ENCODE results near the gene KCNJ16.

The KCNJ16 gene

DNA sequence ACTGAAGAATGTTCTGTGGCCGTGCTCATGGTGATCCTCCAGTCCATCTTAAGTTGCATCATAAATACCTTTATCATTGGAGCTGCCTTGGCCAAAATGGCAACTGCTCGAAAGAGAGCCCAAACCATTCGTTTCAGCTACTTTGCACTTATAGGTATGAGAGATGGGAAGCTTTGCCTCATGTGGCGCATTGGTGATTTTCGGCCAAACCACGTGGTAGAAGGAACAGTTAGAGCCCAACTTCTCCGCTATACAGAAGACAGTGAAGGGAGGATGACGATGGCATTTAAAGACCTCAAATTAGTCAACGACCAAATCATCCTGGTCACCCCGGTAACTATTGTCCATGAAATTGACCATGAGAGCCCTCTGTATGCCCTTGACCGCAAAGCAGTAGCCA is 57.5 kb downstream of the KCNJ16 start:
- no peak for DNase-seq

DNA sequence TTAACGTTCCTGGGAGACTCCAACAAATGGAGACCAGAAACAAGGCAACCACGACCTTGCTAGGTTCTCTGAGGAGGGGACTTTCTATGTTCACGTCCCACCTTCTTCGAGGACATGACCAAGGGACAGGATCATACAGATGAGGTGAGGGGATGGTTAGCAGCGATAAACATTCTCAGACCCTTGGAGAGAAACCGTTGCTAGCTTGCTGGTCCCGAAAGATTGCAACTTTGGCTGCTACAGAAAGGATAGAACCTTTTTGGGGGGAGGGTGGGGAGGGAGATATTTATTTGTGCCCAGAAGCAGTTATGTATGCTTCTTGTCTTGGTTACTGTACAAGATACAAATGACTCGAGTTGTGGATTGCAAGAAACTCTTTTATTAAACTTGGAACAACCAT is 59.0 kb downstream of the KCNJ16 start:
- no peak for DNase-seq

DNA sequence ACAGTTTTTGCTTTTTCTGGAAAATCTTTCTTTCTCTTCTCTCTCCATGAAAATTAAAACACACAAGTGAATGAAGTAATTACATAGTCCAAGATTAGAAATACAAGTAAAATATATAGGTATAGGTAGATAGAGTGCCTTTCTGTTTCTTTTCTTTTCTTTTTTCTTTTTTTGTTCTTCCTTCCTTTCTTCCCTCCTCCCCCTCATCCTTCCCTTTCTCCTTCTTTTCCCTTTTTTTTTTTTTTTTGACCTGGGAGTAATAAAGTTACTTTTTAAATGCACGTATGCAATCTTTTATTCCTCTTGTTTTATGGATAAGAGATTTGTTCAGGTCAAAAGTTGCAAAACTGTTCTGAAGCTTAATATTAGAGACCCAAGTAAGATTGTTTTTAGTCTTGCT is 59.8 kb downstream of the KCNJ16 start:
- DNase-seq = no peak

DNA sequence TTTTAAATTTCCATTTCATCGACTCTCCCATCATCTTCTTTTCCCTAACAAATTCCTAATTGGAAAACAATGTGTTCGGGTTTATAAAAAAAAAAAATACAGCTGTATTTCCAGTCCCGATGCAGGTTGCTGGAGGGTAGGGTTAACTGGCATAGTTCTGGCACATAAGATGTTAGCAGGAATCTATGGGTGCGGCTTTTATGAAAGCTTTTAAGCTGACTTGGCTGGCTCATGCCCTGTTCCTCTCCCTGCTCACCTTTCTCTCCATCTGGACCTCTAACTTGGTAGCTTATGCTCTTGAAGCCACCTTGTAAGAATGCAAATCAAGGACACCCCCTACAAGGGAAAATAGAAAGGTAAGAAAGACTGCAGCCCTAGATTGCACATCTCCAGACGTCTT is 61.1 kb downstream of the KCNJ16 start:
- no peak for DNase-seq

DNA sequence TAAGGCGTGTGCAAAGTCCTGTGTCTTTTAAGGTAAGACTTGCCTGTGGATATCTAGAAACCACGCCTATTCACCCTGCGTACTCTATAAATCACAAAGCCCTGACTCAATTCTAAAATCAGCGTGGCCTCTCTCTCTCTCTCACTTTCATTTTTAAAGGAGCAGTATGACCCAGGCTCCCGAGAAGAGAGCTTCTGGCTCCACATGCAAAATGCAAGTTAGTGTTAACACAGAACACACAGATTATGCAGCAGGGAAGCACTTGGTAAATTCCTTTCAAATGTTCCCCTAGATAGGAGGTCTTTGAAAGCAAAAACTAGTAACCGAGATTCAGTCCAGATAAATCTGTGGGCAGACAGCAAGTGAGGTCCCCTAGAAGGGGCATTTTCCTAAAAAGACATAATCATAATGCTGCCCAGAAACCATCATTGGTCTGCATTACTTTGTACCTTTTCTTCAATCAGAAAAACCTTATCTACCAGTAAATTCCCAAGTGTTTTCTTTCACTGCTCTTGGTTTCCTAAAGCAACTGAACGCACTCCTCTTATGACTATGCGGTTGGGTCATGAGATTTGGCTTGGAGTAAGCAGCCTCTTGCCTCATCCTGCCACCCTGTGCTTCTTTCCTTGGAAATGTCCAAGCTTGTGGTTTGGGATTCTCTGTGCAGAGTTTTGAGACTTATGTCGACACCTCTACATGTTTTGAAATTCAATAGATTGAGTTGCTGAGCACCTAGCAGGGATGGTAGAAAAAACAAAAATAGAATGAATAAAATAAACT is 62.6 kb downstream of the KCNJ16 start:
- DNase-seq = peak; percentile 73

DNA sequence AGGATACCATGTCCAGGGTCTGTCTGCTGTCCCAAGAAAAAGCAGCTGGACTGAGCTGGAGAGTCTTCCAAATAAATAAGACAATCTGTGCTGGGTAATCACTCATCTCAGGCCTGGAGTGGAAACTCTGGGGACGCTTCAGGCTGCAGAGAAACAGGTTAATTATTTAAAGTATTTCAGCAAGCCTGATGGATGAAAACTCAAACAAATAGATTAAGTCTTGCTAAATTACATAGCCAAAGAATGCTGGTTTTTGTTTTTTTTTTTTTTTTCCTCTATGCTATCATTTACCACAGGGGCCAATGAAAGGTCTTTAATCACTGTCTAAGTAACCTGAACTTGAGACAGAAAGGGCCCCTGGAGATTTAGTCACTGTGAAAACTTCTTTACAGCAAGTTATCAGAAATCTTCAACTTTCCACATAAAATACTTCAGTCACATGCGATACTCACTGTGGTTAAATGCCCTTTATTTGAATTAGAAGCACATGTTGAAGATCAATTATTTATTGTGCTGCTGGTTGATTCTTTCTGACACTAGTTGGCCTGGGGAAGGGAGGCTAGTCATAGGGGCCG is 63.4 kb downstream of the KCNJ16 start:
- DNase-seq = peak; percentile 81

DNA sequence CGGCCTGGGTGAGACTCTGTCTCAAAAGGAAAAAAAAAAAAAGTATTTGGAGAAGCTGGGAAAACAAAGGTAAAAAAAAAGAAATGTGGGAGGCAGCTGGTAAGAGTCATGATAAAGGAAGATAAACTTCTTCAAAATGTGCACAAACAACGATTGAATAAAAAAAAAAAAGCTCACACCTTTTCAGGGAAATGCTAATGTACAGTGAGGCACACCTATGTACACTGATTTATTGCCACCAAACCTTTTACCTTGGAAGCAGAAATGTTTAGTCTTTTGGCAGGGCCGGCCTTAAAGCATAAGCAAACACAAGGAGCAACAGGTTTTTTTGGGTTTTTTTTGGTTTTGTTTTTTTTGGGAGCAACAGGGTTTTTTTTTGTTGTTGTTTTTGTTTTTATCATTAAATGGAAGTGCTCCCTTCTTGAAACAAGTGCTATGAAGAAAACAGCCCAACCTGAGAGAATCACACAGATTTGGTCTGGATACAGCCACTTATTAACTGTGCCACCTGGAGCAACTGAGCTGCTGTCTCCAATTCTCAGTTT is 64.5 kb downstream of the KCNJ16 start:
- DNase-seq = no peak

DNA sequence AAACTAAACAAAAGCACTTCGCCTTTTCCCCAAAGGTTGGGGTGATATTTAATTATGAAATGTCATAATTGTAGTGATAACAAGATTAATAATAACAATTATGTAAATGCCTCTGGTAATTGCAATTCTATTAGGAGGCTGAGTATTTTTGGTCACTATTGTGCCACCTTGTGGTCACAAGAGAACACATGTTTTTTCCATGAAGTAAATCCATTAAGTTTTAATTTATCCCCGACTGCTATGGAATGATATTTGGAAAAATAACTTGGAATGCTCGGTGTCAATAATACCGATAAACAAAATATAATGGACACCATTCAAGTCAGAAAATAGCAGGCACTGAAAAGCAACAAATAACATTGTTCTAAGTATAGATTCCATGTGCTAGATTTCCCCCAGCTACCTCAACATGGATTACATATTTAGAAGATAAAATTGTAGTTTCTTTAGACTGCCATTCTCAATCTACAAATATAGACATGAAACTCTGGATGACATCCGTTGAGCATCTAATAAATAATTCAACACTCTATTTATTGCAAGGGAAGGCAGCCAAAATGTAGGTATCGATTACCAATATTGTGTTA is 69.3 kb downstream of the KCNJ16 start:
- DNase-seq = no peak

DNA sequence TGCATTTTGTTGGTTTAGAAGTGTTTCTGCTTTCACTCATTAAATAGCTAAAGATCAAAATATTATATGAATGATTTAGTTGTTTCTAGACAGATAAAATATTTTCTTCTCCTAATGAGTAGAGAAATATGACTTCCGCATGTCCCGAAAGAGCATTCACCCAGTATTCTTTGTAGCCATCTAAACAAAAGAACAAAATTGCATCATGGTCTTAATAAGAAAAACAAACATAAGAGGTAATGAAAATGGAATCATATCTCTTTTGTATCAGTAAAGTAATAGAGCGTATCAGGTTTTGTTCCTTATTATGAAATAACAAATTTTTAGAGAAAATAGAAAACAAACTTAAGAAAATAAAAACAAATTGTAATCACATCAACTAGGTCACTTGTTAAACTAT is 78.2 kb downstream of the KCNJ16 start:
- DNase-seq = no peak

DNA sequence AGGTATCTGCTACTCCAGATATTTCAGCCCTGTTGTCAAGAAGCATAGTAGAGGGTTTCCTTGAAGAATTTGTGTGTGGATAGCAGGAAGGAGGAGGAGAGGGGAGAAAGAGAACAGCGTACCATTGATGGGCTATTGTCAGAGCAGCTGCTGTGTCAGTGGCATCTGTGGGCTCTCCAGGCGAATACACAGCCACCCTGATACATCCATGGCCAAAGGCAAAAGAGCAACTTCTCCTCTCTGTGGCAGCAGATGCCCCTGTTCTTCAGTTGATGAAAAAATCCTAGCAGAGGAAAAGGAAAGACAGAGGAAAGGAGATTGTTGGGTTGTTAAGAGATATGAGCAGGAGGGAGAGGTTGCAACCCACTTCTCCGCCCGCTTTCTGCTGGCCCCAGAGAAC is 82.1 kb downstream of the KCNJ16 start:
- DNase-seq = no peak

DNA sequence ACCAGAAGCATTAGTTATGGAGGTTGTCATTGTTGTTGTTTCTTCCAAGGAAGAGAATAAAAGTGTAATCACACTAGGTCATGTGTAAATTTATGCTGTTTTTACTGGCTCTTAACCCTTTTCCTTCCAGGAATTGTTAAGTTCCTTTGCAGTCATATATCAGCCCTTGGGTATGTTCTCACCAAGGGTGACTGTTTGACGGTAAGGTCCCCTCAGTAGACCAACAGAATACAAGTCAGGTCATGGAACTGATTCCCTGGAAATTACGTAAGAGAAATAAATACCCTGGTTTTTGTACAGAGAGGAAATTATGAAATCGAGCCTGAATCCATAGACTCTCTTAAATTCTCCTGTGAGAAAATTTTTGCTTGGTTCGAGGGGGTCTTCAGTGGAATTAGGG is 83.2 kb downstream of the KCNJ16 start:
- DNase-seq = no peak

DNA sequence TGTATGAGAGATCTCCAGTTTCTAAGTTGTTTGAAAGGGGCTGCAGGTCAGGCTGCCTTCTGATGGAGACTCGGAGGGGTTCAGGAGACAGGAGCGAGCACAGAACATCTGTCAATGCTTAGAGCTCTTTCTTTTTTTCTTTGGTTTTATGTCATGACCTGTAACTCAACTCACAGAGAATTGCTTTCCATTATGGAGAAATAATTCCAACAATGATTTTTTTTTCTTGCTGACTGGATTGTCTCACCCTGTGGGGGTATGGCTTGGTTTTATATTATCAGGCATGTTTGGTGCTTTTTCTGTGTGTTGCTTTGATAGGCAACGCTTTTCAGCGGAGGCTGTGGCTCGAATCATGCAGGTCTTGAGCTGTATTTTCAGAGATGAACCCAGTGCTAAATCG is 83.6 kb downstream of the KCNJ16 start:
- no peak for DNase-seq

DNA sequence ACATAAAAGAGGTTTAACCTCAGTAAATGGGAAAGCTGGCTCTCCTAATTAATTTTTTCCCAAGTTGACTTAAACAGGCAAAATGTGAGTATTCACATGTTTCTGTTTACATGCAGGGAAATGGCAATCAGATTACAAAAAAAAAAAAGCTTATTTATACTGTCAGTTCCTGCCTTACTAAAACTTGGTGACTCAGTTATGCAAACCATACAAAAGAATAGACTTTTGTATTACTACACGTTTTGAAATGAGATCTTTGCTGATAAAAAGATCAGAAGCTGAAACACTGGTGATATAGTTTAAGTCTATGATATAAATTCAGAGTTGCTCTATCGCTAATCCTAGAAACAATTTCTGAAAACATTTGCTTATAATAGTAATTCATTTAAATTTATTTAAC is 85.0 kb downstream of the KCNJ16 start:
- DNase-seq = no peak

DNA sequence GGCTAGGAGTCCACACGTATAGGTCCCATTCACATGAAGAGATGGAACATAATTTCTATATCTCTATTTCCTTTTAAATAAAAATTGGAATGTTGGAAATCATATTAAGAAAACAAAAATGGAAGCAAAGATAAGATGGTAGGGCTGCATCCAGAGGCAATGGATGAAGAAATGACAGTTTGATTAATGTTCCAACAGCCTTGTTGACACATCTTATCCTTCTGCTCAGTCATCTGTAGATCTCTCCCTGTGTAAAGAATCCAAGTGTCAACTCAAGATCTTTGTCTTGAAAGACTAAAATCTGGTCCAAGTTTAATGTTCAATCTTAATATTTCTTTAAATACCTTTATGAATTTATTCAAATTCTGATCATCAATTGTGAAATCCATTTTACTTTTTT is 86.5 kb downstream of the KCNJ16 start:
- DNase-seq = peak; percentile 16

DNA sequence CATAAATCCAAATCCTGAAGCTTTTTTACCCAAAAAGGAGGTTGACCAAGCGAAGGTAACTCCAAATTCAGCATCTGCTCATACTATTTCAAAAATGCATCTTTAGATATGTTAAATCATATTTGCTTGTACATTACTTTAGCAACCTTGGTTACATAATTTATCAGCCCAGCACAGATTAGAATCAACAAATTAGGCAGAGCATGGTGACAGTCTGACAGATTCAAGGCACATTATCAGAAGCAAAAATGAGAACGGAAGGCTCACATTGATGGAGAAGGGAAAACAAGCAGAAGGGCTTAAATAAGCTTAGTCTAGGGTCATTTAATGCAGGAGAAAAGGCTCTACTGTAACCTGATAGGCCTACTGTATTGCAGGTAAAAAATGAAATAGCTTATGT is 90.4 kb downstream of the KCNJ16 start:
- DNase-seq = no peak

DNA sequence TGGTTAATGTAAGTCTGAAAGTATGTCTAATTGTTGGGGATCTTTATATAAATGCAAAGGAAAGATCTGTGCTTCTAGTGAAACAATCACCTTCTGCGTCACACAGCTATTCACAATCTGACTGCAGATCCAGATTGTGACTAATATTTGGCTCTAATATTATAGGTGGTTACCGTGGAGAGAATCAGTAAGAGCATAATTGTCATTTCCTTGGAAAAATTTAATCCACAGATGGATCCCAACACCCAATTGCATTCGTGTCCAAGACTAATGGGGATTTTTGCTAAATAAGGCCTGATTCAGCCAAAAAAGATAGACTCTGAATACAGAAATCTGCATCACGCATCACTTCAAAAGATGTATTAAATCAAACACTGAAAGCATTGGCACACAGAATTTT is 91.6 kb downstream of the KCNJ16 start:
- DNase-seq = no peak

DNA sequence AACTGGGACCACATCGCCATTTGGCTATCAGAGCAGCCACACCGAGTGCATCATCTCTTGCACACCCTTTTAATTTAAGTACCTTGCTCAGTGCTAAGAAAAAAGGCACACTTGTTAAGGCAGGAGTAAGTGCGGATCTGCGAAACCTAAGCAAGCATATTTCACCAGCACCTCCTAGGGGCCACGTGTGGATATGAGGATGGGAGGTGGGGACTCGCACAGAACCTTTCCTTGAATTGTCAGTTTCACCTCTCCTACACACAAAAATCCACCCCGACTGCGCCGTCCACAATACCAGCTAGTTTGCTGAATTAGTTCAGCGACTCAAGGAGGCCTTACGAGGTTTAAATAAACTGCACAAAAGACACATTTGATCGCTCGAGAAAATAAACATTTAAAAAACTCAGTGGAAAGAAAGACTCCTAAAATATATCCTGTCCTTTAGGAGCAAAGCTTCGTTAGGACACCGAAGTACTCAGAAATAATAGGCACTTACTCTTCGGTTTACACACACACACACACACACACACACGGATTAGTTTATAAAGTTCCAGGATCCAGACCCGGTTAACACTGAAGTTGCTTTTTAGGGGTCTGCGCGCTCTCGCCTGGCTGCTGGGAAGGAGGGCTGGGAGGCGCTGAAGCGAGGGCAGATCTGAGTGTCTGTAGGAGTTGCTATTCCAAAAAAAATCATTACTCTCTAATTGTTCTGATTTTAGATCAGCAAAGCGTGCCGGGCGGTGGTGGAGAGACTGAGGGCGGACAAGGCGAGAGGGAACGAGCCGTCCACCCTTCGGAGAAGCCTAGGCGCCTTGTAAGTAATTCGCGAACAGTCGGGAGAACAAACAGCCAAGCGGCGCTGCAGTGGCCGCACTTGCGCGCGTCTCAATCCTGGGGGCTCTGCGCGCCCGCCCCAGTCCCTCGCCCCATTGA is 93.3 kb downstream of the KCNJ16 start:
- DNase-seq = peak; percentile 66

DNA sequence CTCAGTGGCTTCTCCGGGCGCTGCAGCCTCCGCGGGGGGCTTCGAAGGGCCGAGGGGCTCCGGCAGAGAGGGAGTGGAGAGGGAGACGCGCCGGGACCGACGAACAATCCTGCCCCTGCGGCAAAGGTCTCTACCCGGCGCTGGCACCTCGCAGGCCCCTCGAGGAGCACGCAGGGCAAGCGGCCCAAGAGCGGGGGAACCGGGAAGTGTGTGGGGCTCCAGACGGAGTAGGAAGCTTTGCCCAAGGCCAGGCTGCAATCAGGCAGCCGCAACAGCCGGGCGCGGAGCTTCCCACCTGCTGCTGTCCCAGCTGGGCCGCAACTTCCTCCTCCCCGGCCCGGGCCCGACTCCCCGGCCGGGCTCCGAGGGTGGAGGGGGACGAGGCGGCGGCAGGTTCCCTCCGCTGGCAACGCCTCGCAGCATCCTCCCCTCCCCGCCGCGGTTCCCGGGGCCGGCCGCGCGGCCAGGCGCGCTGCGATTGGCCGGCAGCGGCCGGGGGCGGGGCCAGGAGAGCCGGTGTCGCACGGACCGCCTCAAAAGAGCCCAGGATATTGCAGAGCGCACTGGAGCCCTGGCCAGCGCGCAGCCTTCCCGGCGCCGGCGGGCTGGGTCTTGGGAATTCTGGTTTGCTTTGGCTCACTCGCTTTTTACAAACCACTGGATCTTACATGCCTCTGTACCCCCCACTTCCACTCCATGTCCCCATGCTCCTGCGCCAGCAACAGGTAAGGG is 94.1 kb downstream of the KCNJ16 start, which contains the start of gene KCNJ2:
Gene KCNJ2 (plus strand): TSS at position 556 of the 732 bp plus-strand sequence. CDS start 5,508 bp downstream, outside the sequence.
- DNase-seq = peak; percentile 69

DNA sequence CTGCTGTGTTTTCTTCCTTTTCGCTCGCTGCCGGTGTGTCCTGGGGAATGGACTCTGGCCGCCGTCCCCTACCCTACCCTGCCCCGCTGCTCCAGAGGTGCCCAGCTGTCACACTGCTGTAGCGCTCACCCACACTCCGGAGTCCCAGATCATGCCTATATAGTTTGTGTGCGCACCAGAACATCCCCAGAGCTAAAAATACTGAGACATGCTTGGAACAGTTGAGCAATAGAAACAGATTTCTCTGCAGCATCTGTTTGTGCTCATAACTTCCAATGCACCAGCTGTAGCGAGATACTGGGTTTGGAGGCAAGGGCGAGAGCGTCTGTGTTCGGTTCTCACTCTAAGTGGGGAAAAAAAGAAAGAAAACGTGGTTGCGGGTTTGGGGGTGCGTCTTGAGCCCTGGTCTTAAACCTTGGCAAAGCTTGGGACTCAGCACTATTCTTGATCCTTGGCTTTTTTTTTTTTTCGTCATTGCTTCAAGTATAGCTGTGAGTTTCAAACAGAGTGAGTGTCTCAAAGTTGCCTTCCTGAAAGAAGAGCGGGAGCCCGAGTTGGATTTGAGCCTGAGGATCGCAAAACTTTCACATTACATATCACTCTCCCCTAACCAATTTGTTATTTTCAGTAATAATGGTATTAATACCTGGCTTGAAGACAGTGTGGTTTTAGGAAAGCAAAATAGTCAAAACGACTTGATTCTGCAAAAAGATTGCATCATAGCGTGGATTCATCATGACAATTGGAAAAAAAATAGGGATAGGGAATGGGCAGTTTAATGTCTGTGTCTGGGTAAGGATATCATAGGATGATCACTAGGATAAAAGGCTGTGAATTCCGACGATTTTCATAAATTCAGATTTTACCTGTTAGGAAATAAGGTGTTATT is 94.9 kb downstream of the KCNJ16 start:
- no peak for DNase-seq

DNA sequence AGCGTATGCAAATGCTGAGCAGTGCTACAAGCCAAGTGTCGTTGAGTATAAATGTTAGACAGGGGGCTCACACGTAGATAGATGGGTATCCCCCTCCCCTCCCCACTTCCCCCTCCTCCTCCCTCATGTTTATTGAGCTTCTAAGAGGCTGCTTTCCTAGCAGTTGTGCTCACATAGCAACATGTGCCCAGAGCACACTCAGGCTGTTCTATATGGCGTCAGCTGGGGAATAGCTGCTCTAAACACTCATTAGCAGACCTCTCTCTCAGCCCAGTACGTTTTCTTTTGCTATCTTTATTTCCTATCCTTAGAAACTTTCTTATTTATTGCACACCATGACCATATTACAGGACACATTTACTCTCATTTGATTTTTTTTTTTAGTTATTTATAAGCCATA is 96.1 kb downstream of the KCNJ16 start:
- no peak for DNase-seq

DNA sequence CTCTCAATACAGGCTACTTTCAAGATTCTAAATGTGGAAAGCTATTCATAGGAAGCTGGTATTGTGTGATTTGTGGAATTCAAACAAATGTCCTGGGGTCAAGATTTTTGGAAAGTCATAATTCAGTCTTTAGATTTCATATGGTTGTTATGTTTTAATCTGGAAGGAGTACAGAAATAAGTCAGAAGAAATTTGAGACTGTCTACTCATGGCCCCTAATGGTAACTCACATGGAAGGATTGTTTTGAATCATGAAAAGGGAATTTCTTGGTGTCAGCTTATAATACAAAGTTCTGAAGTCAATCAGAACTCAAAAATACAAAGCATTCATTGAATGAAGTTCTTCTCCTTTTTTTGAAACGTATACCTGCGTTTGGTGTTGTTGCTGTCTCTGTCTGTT is 97.4 kb downstream of the KCNJ16 start:
- DNase-seq = no peak
